ENCODE measurements around the gene ATP11A. TPM values are rescaled to one million over a fixed set of nuclear protein-coding genes. Genes with fewer than 3 reads are reported as not detected.
"Not testable (repeated sequence)": the region's sequence is repeated elsewhere in the genome, so short reads cannot be mapped to it uniquely, and the experiment has no call there.

ATP11A gene
- total RNA-seq, 5 donors from 2014 or later (not counting 1 experiment from before 2014, with no cell fraction given) = 35.7 to 57.1 (median 48.5) TPM

- H3K9me3 Mint-ChIP-seq; POLR2A ChIA-PET; H3K27ac Mint-ChIP-seq; H3K36me3 Mint-ChIP-seq; CTCF ChIA-PET; H3K27me3 Mint-ChIP-seq; H3K27ac ChIP-seq (ENCODE audit: low read length); H3K4me3 Mint-ChIP-seq; DNase-seq; H3K27me3 ChIP-seq (replicated peaks in 1 of 2; ENCODE audit: control insufficient read depth in 2 of 2, extremely low read depth in 1 of 2, insufficient read depth in 2 of 2, low read length in 1 of 2); H3K36me3 ChIP-seq (ENCODE audit: control insufficient read depth in 2 of 2, extremely low read depth in 1 of 2, insufficient read depth in 1 of 2, low read length in 1 of 2); H3K4me3 ChIP-seq (ENCODE audit: control insufficient read depth in 1 of 2, extremely low read depth in 1 of 2, low read length in 1 of 2); ATAC-seq (replicated peaks in 1 of 4); H3K9me3 ChIP-seq: not testable (repeated sequence)
- peaks cover 16 to 18% (median 18%) of the 10 kb centered on the region in 3 donors for H3K4me1 Mint-ChIP-seq
- 94% methylated on average over 8 of the region's 9 CpGs for WGBS (ENCODE audit: insufficient coverage)
- H3K4me1 ChIP-seq (ENCODE audit: control insufficient read depth in 1 of 2, extremely low read depth in 1 of 2, insufficient read depth in 2 of 2, low read length in 2 of 2) = peaks cover 6 to 13% of the 10 kb centered on the region in 2 experiments
Observed at GRCh38 chr13:112685189-112685805, 4.5 kb upstream of the ATP11A start.

DNA sequence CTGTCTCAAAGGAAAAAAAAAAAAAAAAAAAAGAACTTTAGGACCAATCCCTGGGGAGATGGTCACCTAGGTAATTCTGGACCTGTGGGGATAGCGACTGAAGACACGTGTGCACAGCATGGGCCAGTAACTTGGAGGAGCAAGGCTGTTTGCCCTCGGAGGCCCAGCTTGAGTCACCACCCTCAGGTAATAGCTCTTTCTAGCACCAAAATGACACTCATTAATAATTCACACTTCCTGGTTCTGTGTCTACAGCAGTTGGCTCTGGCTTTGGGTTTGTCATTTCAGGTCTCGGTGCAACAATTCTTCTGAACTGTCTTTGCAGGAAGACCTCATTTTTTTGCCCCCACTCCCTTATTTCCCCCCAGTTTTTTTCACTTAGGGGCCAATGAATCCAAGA, 3.9 kb upstream of the ATP11A start:
- no peaks in the 10 kb centered on the region for H3K36me3 ChIP-seq (ENCODE audit: control insufficient read depth in 2 of 2, extremely low read depth in 1 of 2, insufficient read depth in 1 of 2, low read length in 1 of 2)
- no peak overlapping the region for H3K4me3 ChIP-seq (ENCODE audit: control insufficient read depth in 1 of 2, extremely low read depth in 1 of 2, low read length in 1 of 2)
- no peaks in the 10 kb centered on the region for H3K36me3 Mint-ChIP-seq
- no peak overlapping the region for H3K27ac Mint-ChIP-seq
- H3K4me1 Mint-ChIP-seq = peaks cover 20% of the 10 kb centered on the region in 3 donors
- no peaks in the 10 kb centered on the region for H3K9me3 Mint-ChIP-seq
- ATAC-seq (replicated peaks in 1 of 4) = no peak
- 60% methylated on average over 1 of the region's 4 CpGs for WGBS (ENCODE audit: insufficient coverage)
- no peaks in the 10 kb centered on the region for H3K9me3 ChIP-seq
- POLR2A ChIA-PET = no interaction called here
- CTCF ChIA-PET = no interaction called here
- no peaks in the 10 kb centered on the region for H3K27me3 Mint-ChIP-seq
- no peak for DNase-seq
- no peaks in the 10 kb centered on the region for H3K27me3 ChIP-seq (replicated peaks in 1 of 2; ENCODE audit: control insufficient read depth in 2 of 2, extremely low read depth in 1 of 2, insufficient read depth in 2 of 2, low read length in 1 of 2)
- H3K27ac ChIP-seq (ENCODE audit: low read length) = no peak overlapping the region
- peaks cover 6 to 16% of the 10 kb centered on the region in 2 experiments for H3K4me1 ChIP-seq (ENCODE audit: control insufficient read depth in 1 of 2, extremely low read depth in 1 of 2, insufficient read depth in 2 of 2, low read length in 2 of 2)
- no peak overlapping the region for H3K4me3 Mint-ChIP-seq

DNA sequence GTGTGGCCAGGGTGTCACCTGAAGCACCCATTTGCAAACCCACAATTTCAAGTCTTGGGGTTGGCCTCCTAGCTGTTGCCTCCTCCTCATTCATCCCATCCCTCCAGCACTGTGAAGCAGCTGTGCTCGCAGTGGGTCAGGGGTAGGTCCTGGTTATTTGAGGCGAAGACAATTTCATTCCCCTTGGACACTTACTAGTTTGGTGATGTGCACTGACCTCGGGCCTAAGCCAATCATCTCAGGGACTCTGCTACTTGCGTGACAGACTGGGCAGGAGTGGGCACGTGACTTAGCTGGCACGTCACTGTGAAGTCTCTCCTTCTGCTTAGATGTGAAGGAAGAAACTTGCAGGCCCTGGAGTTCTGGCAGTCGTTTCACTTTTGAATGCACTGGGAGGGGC, 3.5 kb upstream of the ATP11A start:
- Mint-ChIP-seq H3K27ac (no peak overlapping the region), H3K36me3 (no peaks in the 10 kb centered on the region), H3K9me3 (no peaks in the 10 kb centered on the region), H3K4me1 (peaks cover 21 to 23% (median 23%) of the 10 kb centered on the region in 3 donors), H3K27me3 (no peaks in the 10 kb centered on the region), H3K4me3 (no peak overlapping the region)
- Histone ChIP-seq H3K27ac (ENCODE audit: low read length) (no peak overlapping the region), H3K36me3 (ENCODE audit: control insufficient read depth in 2 of 2, extremely low read depth in 1 of 2, insufficient read depth in 1 of 2, low read length in 1 of 2) (no peaks in the 10 kb centered on the region), H3K4me1 (ENCODE audit: control insufficient read depth in 1 of 2, extremely low read depth in 1 of 2, insufficient read depth in 2 of 2, low read length in 2 of 2) (peaks cover 6 to 20% of the 10 kb centered on the region in 2 experiments), H3K9me3 (no peaks in the 10 kb centered on the region), H3K27me3 (replicated peaks in 1 of 2; ENCODE audit: control insufficient read depth in 2 of 2, extremely low read depth in 1 of 2, insufficient read depth in 2 of 2, low read length in 1 of 2) (no peaks in the 10 kb centered on the region), H3K4me3 (ENCODE audit: control insufficient read depth in 1 of 2, extremely low read depth in 1 of 2, low read length in 1 of 2) (no peak overlapping the region)
- ATAC-seq (replicated peaks in 1 of 4) = no peak
- CTCF ChIA-PET = no interaction called here
- POLR2A ChIA-PET = no interaction called here
- WGBS (ENCODE audit: insufficient coverage) = 93% methylated on average over 3 of the region's 7 CpGs
- DNase-seq = no peak

GRCh38 chr13:112686987-112687386, 2.9 kb upstream of the ATP11A start:
- H3K27me3 Mint-ChIP-seq = no peaks in the 10 kb centered on the region
- Histone ChIP-seq H3K27ac (ENCODE audit: low read length) (no peak overlapping the region), H3K36me3 (ENCODE audit: control insufficient read depth in 2 of 2, extremely low read depth in 1 of 2, insufficient read depth in 1 of 2, low read length in 1 of 2) (no peaks in the 10 kb centered on the region), H3K4me3 (ENCODE audit: control insufficient read depth in 1 of 2, extremely low read depth in 1 of 2, low read length in 1 of 2) (no peak overlapping the region), H3K27me3 (replicated peaks in 1 of 2; ENCODE audit: control insufficient read depth in 2 of 2, extremely low read depth in 1 of 2, insufficient read depth in 2 of 2, low read length in 1 of 2) (no peaks in the 10 kb centered on the region), H3K9me3 (no peaks in the 10 kb centered on the region), H3K4me1 (ENCODE audit: control insufficient read depth in 1 of 2, extremely low read depth in 1 of 2, insufficient read depth in 2 of 2, low read length in 2 of 2) (peaks cover 6 to 27% of the 10 kb centered on the region in 2 experiments)
- DNase-seq (no peak), ATAC-seq (replicated peaks in 1 of 4) (no peak)
- peaks cover 27 to 30% (median 29%) of the 10 kb centered on the region in 3 donors for H3K4me1 Mint-ChIP-seq
- ChIA-PET POLR2A (no interaction called here), CTCF (no interaction called here)
- 82% methylated on average over 9 of the region's 9 CpGs for WGBS (ENCODE audit: insufficient coverage)
- H3K36me3 Mint-ChIP-seq = no peaks in the 10 kb centered on the region
- no peaks in the 10 kb centered on the region for H3K9me3 Mint-ChIP-seq
- H3K27ac Mint-ChIP-seq = no peak overlapping the region
- no peak overlapping the region for H3K4me3 Mint-ChIP-seq

- ChIA-PET POLR2A (interaction anchor here in 1 of 2 donors (1.1 kb wide), 1 partner anchor 99 kb away, joined by 3 read pairs; no protein-coding TSS in a partner anchor), CTCF (no interaction called here)
- peaks cover 37 to 40% (median 40%) of the 10 kb centered on the region in 3 donors for H3K4me1 Mint-ChIP-seq
- Histone ChIP-seq H3K4me1 (ENCODE audit: control insufficient read depth in 1 of 2, extremely low read depth in 1 of 2, insufficient read depth in 2 of 2, low read length in 2 of 2) (peaks cover 11 to 32% of the 10 kb centered on the region in 2 experiments), H3K9me3 (no peaks in the 10 kb centered on the region), H3K36me3 (ENCODE audit: control insufficient read depth in 2 of 2, extremely low read depth in 1 of 2, insufficient read depth in 1 of 2, low read length in 1 of 2) (no peaks in the 10 kb centered on the region), H3K27ac (ENCODE audit: low read length) (peak overlapping the region; percentile 78), H3K27me3 (replicated peaks in 1 of 2; ENCODE audit: control insufficient read depth in 2 of 2, extremely low read depth in 1 of 2, insufficient read depth in 2 of 2, low read length in 1 of 2) (no peaks in the 10 kb centered on the region), H3K4me3 (ENCODE audit: control insufficient read depth in 1 of 2, extremely low read depth in 1 of 2, low read length in 1 of 2) (peak overlapping the region in 1 of 2 donors; percentile 62)
- H3K36me3 Mint-ChIP-seq = no peaks in the 10 kb centered on the region
- ATAC-seq (replicated peaks in 1 of 4) (no peak), DNase-seq (no peak)
- no peaks in the 10 kb centered on the region for H3K9me3 Mint-ChIP-seq
- H3K27ac Mint-ChIP-seq = peak overlapping the region; percentile 89 to 91
- H3K4me3 Mint-ChIP-seq = peak overlapping the region; percentile 74 to 87 (median 85)
- no peaks in the 10 kb centered on the region for H3K27me3 Mint-ChIP-seq
- 65% methylated on average over 7 of the region's 10 CpGs for WGBS (ENCODE audit: insufficient coverage)
Observed at GRCh38 chr13:112687836-112688559, 1.8 kb upstream of the ATP11A start.

DNA sequence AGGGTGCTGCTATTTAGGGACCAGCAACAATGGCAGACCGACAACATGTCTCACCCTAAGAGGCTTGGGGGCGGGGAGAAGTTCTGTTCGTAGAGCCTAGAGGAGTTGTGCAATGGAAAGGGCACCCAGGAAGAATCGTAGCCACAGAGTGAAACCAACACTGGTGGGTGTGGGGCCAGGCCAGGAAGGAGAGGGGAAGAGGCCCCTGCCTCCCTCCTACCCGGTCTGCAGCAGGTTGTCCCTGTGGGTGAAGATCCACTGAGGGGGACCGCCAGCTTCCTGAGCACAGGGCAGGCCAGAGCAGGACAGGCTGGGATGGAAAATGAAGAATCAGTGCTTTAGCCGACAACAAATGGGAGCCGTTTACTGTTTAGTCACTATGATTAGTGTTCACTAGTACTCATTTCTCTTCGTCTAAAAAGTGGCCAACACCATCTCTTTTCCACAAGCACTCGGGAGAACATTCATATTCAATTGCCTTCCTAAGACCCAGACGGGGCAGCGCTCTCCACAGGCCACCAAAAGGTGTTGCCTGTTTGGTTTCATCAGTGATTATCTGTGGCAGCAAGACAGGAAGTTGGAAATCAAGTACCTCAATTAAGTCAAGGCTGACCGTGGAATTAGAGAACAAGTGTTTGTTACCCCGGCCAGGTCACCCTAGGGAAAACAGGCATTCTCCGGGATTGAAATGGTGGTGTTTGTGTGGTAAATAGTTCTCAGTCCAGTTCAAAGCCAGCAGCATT, 1.1 kb upstream of the ATP11A start:
- Mint-ChIP-seq H3K9me3 (no peaks in the 10 kb centered on the region), H3K27ac (peak overlapping the region; percentile 89 to 91), H3K27me3 (no peaks in the 10 kb centered on the region), H3K4me3 (peak overlapping the region; percentile 74 to 87 (median 85)), H3K4me1 (peaks cover 45 to 47% (median 45%) of the 10 kb centered on the region in 3 donors), H3K36me3 (no peaks in the 10 kb centered on the region)
- Histone ChIP-seq H3K9me3 (no peaks in the 10 kb centered on the region), H3K36me3 (ENCODE audit: control insufficient read depth in 2 of 2, extremely low read depth in 1 of 2, insufficient read depth in 1 of 2, low read length in 1 of 2) (no peaks in the 10 kb centered on the region), H3K27me3 (replicated peaks in 1 of 2; ENCODE audit: control insufficient read depth in 2 of 2, extremely low read depth in 1 of 2, insufficient read depth in 2 of 2, low read length in 1 of 2) (no peaks in the 10 kb centered on the region), H3K4me1 (ENCODE audit: control insufficient read depth in 1 of 2, extremely low read depth in 1 of 2, insufficient read depth in 2 of 2, low read length in 2 of 2) (peaks cover 13 to 37% of the 10 kb centered on the region in 2 experiments), H3K27ac (ENCODE audit: low read length) (peak overlapping the region; percentile 78), H3K4me3 (ENCODE audit: control insufficient read depth in 1 of 2, extremely low read depth in 1 of 2, low read length in 1 of 2) (peak overlapping the region; percentile 62)
- peak in 2 of 4 experiments; percentile 12 for ATAC-seq (replicated peaks in 1 of 4)
- DNase-seq = peak in 18 of 35 experiments; percentile 4 to 51 (median 20)
- ChIA-PET POLR2A (interaction anchor here in 1 of 2 donors (1.1 kb wide), 1 partner anchor 100 kb away, joined by 3 read pairs; no protein-coding TSS in a partner anchor), CTCF (no interaction called here)
- 12% methylated on average over 13 of the region's 15 CpGs for WGBS (ENCODE audit: insufficient coverage)

All from T-cell (primary cell).